Sigmoid colon (tissue), 7 donors: ENCODE measurements around the gene DAAM2. TPM values are rescaled to one million over a fixed set of nuclear protein-coding genes. Genes with fewer than 3 reads are reported as not detected.

Source experiments
- DNase-seq: peaks from one replicate; pipeline ENCODE4 v3.0.0-alpha.2; 2019
- H3K27ac ChIP-seq, 4 donors: fragments of 200-600 bp; sonication (generic); one replicate each; pipeline ENCODE4 v1.5.1; 2016 to 2019; ENCODE audit warnings: mild to moderate bottlenecking in 1 of 4
- H3K27me3 ChIP-seq, 3 donors: fragments of 200-600 bp; sonication (generic); one replicate each; pipeline ENCODE4 v1.5.1; 2019; ENCODE audit warnings: mild to moderate bottlenecking in 1 of 3
- H3K36me3 ChIP-seq, 4 donors: fragments of 200-600 bp; sonication (generic); one replicate each; pipeline ENCODE4 v1.5.1; 2016 to 2019
- H3K4me1 ChIP-seq, 4 donors: fragments of 200-600 bp; sonication (generic); one replicate each; pipeline ENCODE4 v1.5.1; 2017 to 2019
- H3K4me3 ChIP-seq, 4 donors: fragments of 200-600 bp; sonication (generic); one replicate each; pipeline ENCODE4 v1.5.1; 2017 to 2019; ENCODE audit warnings: mild to moderate bottlenecking in 2 of 4, moderate library complexity in 1 of 4
- H3K9me3 ChIP-seq, 4 donors: fragments of 200-600 bp in 3 of 4; sonication (generic) in 3 of 4; one replicate each; pipeline versions ENCODE4 v1.5.1 to v1.6.1; 2013 to 2019
- EP300 ChIP-seq, 4 donors: sonication (generic); formaldehyde crosslinking; IDR thresholded peaks; one replicate each; pipeline ENCODE4 v1.6.1; 2017; ENCODE audit warnings: antibody characterized with exemption in 4 of 4
- POLR2A ChIP-seq, 2 donors: fragments of 450-650 bp; IDR thresholded peaks; one replicate each; pipeline ENCODE4 v1.6.1; 2016; ENCODE audit warnings: antibody characterized with exemption in 2 of 2, mild to moderate bottlenecking in 2 of 2, moderate library complexity in 2 of 2
- POLR2AphosphoS5 ChIP-seq, 4 donors: sonication (generic); formaldehyde crosslinking; IDR thresholded peaks; one replicate each; pipeline ENCODE4 v1.6.1; 2017; ENCODE audit warnings: antibody characterized with exemption in 4 of 4
- WGBS, 2 donors: extraction: QIAGEN DNeasy Blood & Tissue Kit; methylation state at CpG; one replicate each; pipeline ENCODE4 v1.1.7; 2013; 5-methylcytosine and 5-hydroxymethylcytosine counted together
- intact Hi-C: fragments of 100-400 bp; cut with DNase I; formaldehyde crosslinking; loops from one replicate; pipeline ENCODE4 v1.15.1; 2023
- polyA plus RNA-seq, 3 donors: library from polyadenylated mRNA; stranded (reverse); fragments of 200-250 nt; gene quantifications; one replicate each; pipeline ENCODE4 v1.2.3, GENCODE V29; 2013
- total RNA-seq, 4 donors: library from RNA; depleted of rRNA; stranded (reverse); fragments of >200 nt; gene quantifications; one replicate each; pipeline ENCODE4 v1.1.0, GENCODE V29; 2016
- TF ChIP-seq, protein P1 (sequence below), 4 experiments: fragments of 450-650 bp in 3 of 4; fragments of 200-600 bp in 1 of 4; IDR thresholded peaks; one replicate each; pipeline ENCODE4 v1.5.1; 2016 to 2019; ENCODE audit warnings: antibody characterized with exemption in 4 of 4, mild to moderate bottlenecking in 3 of 4, moderate library complexity in 2 of 4
- donor health status: healthy with polysubstance abuse.
- donor health status: Bipolar disorder and iron deficiency.
- donor health status: healthy.

Gene DAAM2
- total and polyA plus RNA-seq, 7 donors: 4.2 to 53.2 (median 23.2) TPM

DNA sequence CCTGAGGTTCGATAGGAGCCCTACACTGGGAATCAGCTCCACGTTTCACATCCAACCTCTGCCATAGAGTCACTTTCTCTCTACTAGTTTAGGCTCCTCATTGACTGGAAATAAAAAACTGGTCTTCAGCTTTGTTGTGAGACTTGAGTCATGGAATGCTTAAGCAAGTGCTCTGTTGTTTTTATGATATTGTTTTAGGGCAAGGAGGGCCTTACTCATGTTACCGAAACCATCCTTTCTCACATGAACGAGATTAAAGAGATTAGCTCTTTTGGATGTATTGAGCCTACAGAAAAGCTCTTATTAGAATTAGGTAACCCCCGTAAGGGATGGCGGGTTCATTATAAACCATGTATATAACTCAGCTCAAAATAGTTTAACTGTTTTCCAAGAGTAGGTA lies 149.0 kb downstream of the DAAM2 start:
- Histone ChIP-seq H3K27ac (no peak overlapping the region), H3K27me3 (no peaks in the 10 kb centered on the region), H3K36me3 (no peaks in the 10 kb centered on the region), H3K4me3 (no peak overlapping the region), H3K4me1 (no peaks in the 10 kb centered on the region), H3K9me3 (no peaks in the 10 kb centered on the region)
- intact Hi-C loops: no loop called here
- no peak for TF ChIP-seq POLR2A (IDR thresholded peaks at IDR 0.05)
- no peak for TF ChIP-seq POLR2AphosphoS5 (IDR thresholded peaks at IDR 0.05)
- TF ChIP-seq EP300 (IDR thresholded peaks at IDR 0.05): no peak
- TF ChIP-seq, protein P1, sequence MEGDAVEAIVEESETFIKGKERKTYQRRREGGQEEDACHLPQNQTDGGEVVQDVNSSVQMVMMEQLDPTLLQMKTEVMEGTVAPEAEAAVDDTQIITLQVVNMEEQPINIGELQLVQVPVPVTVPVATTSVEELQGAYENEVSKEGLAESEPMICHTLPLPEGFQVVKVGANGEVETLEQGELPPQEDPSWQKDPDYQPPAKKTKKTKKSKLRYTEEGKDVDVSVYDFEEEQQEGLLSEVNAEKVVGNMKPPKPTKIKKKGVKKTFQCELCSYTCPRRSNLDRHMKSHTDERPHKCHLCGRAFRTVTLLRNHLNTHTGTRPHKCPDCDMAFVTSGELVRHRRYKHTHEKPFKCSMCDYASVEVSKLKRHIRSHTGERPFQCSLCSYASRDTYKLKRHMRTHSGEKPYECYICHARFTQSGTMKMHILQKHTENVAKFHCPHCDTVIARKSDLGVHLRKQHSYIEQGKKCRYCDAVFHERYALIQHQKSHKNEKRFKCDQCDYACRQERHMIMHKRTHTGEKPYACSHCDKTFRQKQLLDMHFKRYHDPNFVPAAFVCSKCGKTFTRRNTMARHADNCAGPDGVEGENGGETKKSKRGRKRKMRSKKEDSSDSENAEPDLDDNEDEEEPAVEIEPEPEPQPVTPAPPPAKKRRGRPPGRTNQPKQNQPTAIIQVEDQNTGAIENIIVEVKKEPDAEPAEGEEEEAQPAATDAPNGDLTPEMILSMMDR (IDR thresholded peaks at IDR 0.05): no peak
- no peak for DNase-seq
- WGBS, 2 donors: 92 to 95% methylated on average over 6 of the region's 6 CpGs

DNA sequence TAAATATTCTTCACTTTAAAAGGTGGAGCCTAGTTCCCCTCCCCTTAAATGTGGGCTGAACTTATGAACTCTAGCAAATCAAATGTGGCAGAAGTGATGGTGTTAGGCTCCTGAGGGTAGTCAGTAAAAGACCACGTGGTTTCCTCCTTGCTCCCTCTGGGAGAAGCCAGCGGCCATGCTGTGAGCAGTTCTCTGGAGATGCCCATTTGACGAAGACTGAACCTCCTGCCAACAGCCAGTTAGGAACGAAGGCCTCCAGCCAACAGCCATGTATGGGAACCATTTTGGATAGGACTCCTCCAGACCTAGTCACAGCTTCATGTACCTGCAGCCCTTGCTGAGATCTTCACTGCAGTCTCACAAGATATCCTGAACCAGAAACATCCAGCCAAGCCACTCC lies 149.6 kb downstream of the DAAM2 start:
- no peaks in the 10 kb centered on the region for H3K9me3 ChIP-seq
- TF ChIP-seq POLR2AphosphoS5 (IDR thresholded peaks at IDR 0.05): no peak
- TF ChIP-seq POLR2A (IDR thresholded peaks at IDR 0.05): no peak
- TF ChIP-seq EP300 (IDR thresholded peaks at IDR 0.05): no peak
- TF ChIP-seq, protein P1 (IDR thresholded peaks at IDR 0.05): no peak
- H3K4me1 ChIP-seq: no peaks in the 10 kb centered on the region
- no peaks in the 10 kb centered on the region for H3K27me3 ChIP-seq
- no peak overlapping the region for H3K4me3 ChIP-seq
- no peak overlapping the region for H3K27ac ChIP-seq
- 90 to 91% methylated on average over 4 of the region's 4 CpGs for WGBS, 2 donors
- intact Hi-C loops: no loop called here
- DNase-seq: no peak
- H3K36me3 ChIP-seq: no peaks in the 10 kb centered on the region

DNA sequence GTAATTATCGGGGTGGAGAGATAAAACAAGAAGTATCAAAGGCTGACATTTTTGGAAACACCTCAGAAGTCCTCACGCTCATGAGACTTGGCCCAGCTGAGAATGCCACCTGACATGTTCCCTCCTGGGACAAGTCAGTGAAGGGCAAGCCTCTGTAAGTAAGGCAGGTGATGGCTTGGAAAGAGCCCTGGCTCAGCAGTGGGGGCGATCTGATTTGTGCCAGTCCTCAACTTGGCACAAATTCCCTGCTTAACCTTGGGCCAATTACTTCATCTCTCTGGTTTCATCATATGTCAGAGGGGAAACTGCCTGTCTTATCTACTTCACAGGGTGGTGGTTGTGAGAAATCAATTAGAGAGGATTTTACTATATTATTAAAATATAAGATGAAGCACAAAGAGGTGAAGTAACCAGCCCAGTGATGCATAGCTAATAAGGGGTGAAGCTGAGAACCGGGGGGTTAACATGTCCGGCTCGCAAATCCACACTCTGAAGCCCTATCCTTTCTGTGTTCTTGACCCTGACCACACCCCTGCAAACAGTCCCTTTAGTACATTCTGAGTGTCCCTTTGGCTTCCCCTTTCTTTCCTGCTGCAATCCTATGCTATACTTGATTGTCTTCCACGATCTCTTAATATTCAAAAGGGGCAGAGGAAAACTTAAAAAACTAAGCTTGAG lies 150.9 kb downstream of the DAAM2 start:
- intact Hi-C loops: no loop called here
- 76 to 90% methylated on average over 7 of the region's 7 CpGs for WGBS, 2 donors
- H3K4me3 ChIP-seq: no peak overlapping the region
- no peaks in the 10 kb centered on the region for H3K4me1 ChIP-seq
- DNase-seq: no peak
- no peaks in the 10 kb centered on the region for H3K36me3 ChIP-seq
- no peaks in the 10 kb centered on the region for H3K9me3 ChIP-seq
- TF ChIP-seq EP300 (IDR thresholded peaks at IDR 0.05): no peak
- TF ChIP-seq POLR2AphosphoS5 (IDR thresholded peaks at IDR 0.05): no peak
- TF ChIP-seq POLR2A (IDR thresholded peaks at IDR 0.05): no peak
- TF ChIP-seq, protein P1 (IDR thresholded peaks at IDR 0.05): no peak
- no peaks in the 10 kb centered on the region for H3K27me3 ChIP-seq
- no peak overlapping the region for H3K27ac ChIP-seq

DNA sequence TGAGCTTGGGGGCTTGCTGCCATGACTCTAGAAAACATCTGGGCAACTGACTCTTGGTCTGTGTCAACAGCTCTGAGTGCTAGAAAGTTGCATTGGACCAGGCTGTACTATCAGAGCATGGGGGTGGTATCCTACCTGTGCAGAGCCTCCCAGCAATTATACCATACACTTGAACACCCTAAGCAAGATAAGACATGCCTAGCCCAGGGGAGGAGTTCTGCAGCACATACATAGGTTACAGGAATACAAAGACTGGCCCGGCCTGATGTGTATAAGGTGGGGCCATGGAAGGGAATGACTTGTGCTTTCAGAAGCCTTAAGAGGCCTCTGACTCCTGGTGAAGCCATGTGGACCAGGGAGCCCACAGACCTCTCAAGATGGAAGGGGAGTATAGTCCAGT lies 153.4 kb downstream of the DAAM2 start:
- no peaks in the 10 kb centered on the region for H3K4me1 ChIP-seq
- no peak for DNase-seq
- intact Hi-C loops: no loop called here
- no peak overlapping the region for H3K4me3 ChIP-seq
- no peak overlapping the region for H3K27ac ChIP-seq
- no peaks in the 10 kb centered on the region for H3K36me3 ChIP-seq
- no peak for TF ChIP-seq POLR2AphosphoS5 (IDR thresholded peaks at IDR 0.05)
- TF ChIP-seq, protein P1 (IDR thresholded peaks at IDR 0.05): no peak
- TF ChIP-seq EP300 (IDR thresholded peaks at IDR 0.05): no peak
- TF ChIP-seq POLR2A (IDR thresholded peaks at IDR 0.05): no peak
- H3K27me3 ChIP-seq: peaks cover 0 to 4% (median 0%) of the 10 kb centered on the region in 3 donors
- H3K9me3 ChIP-seq: no peaks in the 10 kb centered on the region
- 22 to 66% methylated on average over 1 of the region's 1 CpG for WGBS, 2 donors

DNA sequence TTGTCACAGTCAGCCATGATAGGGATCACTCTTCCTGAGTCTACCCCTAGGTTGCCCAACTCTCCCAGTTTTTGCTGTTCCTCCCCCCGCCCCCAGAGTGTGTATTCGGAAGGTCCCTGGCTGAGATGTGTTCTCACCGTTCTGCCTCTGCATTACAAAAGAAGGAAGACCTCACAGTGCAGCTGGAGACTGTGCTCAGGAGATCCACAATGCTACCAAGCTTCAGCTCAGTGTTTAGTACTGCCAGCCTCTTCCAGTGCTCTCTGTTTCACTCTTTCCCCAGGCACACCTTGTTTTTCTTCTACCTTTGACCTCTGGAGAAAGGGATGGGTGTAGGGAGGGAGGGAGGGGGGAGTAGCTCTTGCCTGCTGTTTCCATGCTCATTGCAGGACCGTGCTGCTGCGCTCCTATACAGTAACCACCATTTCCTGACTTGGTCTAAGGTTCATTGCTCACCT lies 155.5 kb downstream of the DAAM2 start:
- H3K27ac ChIP-seq: no peak overlapping the region
- intact Hi-C loops: no loop called here

More for the DNA sequence above, 155.5 kb downstream of the DAAM2 start:
- no peak for DNase-seq
- Histone ChIP-seq H3K4me1 (no peaks in the 10 kb centered on the region), H3K27me3 (peaks cover 0 to 4% (median 0%) of the 10 kb centered on the region in 3 donors), H3K36me3 (no peaks in the 10 kb centered on the region), H3K9me3 (no peaks in the 10 kb centered on the region), H3K4me3 (no peak overlapping the region)
- 59 to 62% methylated on average over 5 of the region's 5 CpGs for WGBS, 2 donors
- TF ChIP-seq, protein P1 (IDR thresholded peaks at IDR 0.05): no peak
- TF ChIP-seq POLR2AphosphoS5 (IDR thresholded peaks at IDR 0.05) (no peak), EP300 (IDR thresholded peaks at IDR 0.05) (no peak), POLR2A (IDR thresholded peaks at IDR 0.05) (no peak)
